Activated naive CD4-positive, alpha-beta T cell treated with anti-CD3 and anti-CD28 coated beads, Interleukin-2, amount 50 U/mL, for 24 hours (primary cell): ENCODE measurements around the gene CLEC4G.

Source experiments
- H3K27ac Mint-ChIP-seq: one replicate; pipeline ENCODE4 v1.8.0; 2021; ENCODE audit warnings: mild to moderate bottlenecking, mixed read lengths
- H3K27me3 Mint-ChIP-seq: one replicate; pipeline ENCODE4 v1.8.0; 2021; ENCODE audit warnings: mixed read lengths
- H3K36me3 Mint-ChIP-seq: one replicate; pipeline ENCODE4 v1.8.0; 2021; ENCODE audit warnings: mixed read lengths
- H3K4me1 Mint-ChIP-seq: one replicate; pipeline ENCODE4 v1.8.0; 2021; ENCODE audit warnings: mixed read lengths
- H3K4me3 Mint-ChIP-seq: one replicate; pipeline ENCODE4 v1.8.0; 2021; ENCODE audit warnings: mild to moderate bottlenecking, mixed read lengths
- H3K9me3 Mint-ChIP-seq: one replicate; pipeline ENCODE4 v1.8.0; 2021; ENCODE audit warnings: mixed read lengths

The CLEC4G gene

DNA sequence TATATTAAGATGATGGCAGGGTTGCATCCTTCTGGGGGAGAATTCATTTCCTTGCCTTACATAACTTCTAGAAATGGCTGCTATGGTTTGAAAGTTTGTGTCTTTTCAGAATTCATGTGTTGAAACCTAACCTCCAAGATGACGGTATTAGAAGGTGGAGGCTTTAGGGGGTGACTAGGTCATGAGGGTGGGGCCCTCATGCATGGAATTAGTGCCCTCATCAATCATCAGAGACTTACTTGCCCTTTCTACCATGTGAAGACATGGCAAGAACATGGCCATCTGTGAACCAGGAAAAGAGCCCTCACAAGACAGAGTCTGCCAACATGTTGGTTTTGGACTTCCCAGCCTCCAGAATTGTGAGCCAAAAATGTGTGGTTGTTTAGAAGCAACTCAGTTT, 15.1 kb downstream of the CLEC4G start:
- Mint-ChIP-seq H3K27ac (no peak overlapping the region), H3K27me3 (no peaks in the 10 kb centered on the region), H3K4me1 (peaks cover 18% of the 10 kb centered on the region), H3K4me3 (no peak overlapping the region), H3K36me3 (no peaks in the 10 kb centered on the region), H3K9me3 (no peaks in the 10 kb centered on the region)

DNA sequence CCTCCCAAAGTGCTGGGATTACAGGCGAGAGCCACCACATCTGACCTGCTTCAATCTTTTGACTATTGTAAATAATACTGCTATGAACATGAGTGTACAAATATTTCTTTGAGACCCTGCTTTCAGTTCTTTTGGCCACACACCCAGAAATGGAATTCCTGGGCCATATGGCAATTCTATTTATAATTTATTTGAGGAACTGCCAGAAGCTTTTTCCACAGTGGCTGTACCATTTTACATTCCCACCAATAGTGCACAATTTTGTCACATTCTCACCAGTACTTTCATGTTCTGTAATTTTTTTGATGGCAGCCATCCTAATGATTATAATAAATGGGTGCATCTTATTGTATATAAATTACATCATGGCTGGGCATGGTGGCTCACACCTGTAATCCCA, 16.2 kb downstream of the CLEC4G start:
- Mint-ChIP-seq H3K36me3 (no peaks in the 10 kb centered on the region), H3K4me1 (peaks cover 21% of the 10 kb centered on the region), H3K4me3 (no peak overlapping the region), H3K27me3 (no peaks in the 10 kb centered on the region), H3K27ac (no peak overlapping the region), H3K9me3 (no peaks in the 10 kb centered on the region)

DNA sequence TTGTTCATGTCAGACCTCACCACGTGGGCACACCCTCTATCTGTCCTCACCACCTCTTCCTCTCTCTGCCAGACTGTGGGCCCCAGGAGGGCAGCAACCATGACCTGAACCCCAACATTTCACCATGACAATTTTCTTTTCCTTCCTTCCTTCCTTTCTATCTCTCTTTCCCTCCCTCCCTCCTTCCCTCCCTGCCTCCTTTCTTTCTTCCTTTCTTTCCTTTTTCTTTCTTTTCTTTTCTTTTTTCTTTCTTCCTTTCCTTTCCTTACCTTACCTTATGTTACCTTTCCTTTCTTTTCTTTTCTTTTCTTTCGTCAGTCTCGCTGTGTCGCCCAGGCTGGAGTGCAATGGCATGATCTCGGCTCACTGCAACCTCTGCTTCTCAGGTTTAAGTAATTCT, 21.3 kb downstream of the CLEC4G start:
- Mint-ChIP-seq H3K27ac (peak overlapping the region; percentile 30), H3K36me3 (no peaks in the 10 kb centered on the region), H3K27me3 (no peaks in the 10 kb centered on the region), H3K4me1 (peaks cover 43% of the 10 kb centered on the region), H3K4me3 (no peak overlapping the region), H3K9me3 (no peaks in the 10 kb centered on the region)

DNA sequence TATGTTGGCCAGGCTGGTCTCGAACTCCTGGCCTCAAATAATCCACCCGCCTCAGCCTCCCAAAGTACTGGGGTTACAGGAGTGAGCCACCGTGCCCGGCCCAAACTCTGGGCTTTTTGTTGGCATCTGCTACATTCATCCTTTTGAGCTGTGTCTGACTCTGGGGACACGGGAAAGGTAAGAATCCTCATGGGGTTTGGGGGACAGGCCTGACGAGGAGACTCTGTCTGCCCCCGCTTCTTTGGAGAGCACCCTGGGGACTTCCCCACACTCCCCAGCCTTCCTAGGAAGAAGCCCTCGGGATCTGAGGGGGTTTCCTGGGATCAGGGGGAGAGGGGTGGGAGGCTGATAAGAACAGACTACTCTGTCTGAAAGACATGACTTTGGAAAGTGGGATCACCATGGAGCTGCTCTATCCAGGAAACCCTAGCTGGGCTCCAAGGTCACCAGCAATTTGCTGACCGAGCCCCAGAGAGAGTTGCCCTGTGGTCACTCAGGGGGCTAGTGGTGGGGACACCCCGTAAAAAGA, 21.9 kb downstream of the CLEC4G start:
- Mint-ChIP-seq H3K27ac (no peak overlapping the region), H3K9me3 (no peaks in the 10 kb centered on the region), H3K4me1 (peaks cover 49% of the 10 kb centered on the region), H3K36me3 (no peaks in the 10 kb centered on the region), H3K4me3 (no peak overlapping the region), H3K27me3 (no peaks in the 10 kb centered on the region)

DNA sequence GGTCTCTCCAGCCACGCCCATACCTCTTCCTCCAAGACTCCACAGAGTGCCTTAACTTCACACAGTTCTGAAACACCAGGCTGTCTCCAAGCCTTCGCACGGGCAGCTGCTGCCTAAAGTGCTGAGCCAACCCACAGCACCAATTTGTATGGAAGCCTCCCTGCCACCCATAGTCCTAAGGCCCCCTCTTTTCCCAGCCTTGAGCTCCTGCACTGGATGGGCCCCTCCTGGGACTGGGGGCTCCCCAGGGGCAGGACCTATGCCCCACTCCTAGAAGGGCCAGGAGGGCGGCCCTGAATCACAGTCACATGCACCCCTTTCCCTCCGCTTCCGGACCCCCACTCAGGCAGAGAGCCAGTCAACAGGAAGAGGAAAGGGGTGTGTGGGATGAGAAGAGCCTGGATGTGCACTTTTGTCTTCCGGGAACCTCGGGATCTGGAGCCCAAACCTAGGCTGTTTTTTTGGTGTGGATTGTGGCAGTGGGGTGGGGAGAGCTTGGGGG, 24.9 kb downstream of the CLEC4G start:
- Mint-ChIP-seq H3K4me1 (peaks cover 65% of the 10 kb centered on the region), H3K27me3 (no peaks in the 10 kb centered on the region), H3K9me3 (no peaks in the 10 kb centered on the region), H3K36me3 (no peaks in the 10 kb centered on the region), H3K27ac (peak overlapping the region; percentile 61), H3K4me3 (peak overlapping the region; percentile 81)

DNA sequence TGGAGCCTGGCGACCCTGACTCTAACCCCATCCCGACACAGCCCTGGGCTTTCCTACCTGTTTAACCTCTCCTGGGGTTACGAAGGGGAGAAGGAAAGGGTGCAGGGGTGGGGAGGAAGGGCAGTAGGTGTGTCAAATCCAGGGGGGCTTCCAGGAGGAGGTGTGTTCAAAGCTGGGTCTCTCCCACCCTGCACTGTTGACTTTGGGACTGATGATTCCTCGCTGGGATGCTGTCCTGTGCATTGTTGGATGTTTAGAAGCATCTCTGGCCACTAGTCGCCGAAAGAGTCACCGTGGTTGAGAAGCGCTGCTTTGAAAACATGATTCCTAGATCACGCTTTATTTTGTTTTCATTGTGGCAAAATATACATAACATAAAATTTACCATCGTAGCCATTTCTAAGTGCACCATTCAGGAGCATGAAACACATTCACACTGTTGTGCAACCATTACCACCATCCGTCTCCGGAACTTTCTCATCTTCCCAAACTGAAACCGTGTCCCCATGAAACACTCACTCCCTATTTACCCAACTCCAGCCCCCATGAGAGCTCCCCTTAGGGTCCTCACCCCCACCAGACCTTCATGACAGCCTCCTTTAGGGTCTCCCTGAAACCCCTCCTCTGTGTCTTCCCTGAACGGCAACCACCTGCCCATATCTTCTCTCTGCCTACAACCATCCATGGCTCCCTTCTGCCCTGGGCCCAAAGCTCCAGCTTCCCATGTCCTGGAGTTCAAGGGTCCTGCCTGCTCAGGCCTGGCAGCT, 25.5 kb downstream of the CLEC4G start:
- Mint-ChIP-seq H3K4me1 (peaks cover 67% of the 10 kb centered on the region), H3K36me3 (no peaks in the 10 kb centered on the region), H3K27ac (peak overlapping the region; percentile 86), H3K4me3 (peak overlapping the region; percentile 81), H3K9me3 (no peaks in the 10 kb centered on the region), H3K27me3 (no peaks in the 10 kb centered on the region)

DNA sequence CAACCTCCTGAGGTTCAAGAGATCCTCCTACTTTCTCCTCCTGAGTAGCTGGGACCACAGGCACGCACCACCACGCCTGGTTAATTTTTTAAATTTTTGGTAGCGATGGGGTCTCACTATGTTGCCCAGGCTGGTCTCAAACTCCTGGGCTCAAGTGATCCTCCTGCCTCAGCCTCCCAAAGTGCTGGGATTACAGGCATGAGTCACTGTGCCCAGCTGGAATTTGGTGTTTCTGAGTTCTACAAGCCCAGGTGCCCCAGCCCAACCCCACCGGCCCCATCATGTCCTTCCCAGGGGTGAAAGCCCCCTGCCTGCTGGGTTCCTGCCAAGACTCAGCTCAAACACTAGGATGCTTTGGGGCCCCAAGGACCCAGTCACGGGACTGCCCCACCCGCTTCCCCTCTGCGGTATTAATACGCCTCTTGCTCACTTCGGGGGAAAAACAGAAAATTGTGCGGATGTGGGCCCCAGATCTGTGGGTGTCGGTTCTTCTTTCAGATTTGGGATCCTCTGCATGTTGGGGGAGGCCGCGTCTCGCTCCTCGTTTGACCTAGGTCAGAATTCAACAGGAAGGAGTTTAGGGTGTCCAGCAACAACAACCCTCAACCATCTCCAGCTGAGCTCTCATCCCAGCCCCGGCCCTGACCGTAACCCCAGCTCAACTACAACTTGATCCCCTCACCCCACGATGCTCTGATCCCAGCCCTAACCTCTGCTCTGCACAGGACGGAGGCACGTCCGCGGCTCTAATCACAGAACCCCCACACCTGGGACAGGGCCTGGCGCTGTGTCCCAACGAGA, 26.3 kb downstream of the CLEC4G start:
- Mint-ChIP-seq H3K4me3 (peak overlapping the region; percentile 81), H3K4me1 (peaks cover 64% of the 10 kb centered on the region), H3K27me3 (no peaks in the 10 kb centered on the region), H3K36me3 (no peaks in the 10 kb centered on the region), H3K27ac (peak overlapping the region; percentile 86), H3K9me3 (no peaks in the 10 kb centered on the region)

DNA sequence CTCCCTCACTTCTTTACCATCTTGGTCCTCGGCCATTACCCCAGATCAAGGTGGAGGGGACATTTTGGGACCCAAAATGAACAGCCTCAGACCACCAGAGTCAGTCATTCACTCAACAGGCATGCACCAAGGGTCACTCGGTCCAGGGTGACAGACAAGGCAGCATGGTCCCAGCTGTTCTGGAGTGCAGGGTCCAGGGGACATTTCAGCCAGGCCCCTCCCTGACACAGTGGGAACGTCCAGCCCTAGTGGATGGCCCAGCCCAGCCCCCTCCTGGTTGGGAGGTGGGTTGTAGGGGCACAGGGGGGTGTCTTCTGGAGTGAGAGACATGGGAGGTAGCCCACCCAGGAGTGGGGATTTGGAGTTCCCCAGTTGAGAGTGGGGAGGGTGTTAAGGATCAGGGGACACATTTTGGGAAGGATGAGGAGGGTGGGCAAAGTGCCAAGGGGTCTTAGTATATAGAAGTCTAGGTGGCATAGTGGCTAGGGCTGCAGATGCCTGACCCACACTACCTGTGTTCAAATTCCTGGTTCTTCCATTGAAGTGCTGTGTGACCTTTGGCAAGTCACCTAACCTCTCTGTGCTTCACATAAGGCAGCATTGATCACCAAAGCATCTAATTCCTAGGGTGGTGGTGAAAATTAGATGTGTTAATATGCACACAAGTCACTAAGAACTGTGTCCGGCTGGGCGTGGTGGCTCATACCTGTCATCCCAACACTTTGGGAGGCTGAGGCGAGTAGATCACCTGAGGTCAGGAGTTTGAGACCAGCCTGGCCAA, 27.4 kb downstream of the CLEC4G start:
- H3K27me3 Mint-ChIP-seq, result no peaks in the 10 kb centered on the region
- no peak overlapping the region for H3K4me3 Mint-ChIP-seq
- H3K4me1 Mint-ChIP-seq, result peaks cover 64% of the 10 kb centered on the region

DNA sequence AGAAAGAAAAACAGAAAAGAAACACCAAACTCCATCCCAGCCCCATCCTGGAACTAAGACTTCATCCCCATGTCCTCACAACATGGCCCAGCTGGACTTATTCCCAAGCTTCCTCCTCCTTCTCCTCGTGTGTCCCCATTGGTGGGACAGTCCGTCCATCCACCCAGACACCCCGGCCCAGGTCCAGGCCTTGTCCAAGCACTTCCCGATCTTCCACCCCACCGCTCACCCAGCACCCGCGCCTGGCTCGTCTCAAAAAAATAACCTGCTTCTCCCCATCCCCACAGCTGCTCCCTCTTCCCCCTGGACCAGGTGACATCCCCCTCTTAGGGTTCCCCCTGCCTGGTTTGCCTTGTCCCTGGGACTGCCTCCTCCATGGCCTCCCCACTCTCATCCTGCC, 28.6 kb downstream of the CLEC4G start:
- Mint-ChIP-seq H3K4me1 (peaks cover 63% of the 10 kb centered on the region), H3K4me3 (no peak overlapping the region), H3K27me3 (no peaks in the 10 kb centered on the region), H3K9me3 (no peaks in the 10 kb centered on the region), H3K36me3 (no peaks in the 10 kb centered on the region), H3K27ac (no peak overlapping the region)

More for the DNA sequence above, 27.4 kb downstream of the CLEC4G start:
- Mint-ChIP-seq H3K27ac (peak overlapping the region; percentile 59), H3K9me3 (no peaks in the 10 kb centered on the region), H3K36me3 (no peaks in the 10 kb centered on the region)

DNA sequence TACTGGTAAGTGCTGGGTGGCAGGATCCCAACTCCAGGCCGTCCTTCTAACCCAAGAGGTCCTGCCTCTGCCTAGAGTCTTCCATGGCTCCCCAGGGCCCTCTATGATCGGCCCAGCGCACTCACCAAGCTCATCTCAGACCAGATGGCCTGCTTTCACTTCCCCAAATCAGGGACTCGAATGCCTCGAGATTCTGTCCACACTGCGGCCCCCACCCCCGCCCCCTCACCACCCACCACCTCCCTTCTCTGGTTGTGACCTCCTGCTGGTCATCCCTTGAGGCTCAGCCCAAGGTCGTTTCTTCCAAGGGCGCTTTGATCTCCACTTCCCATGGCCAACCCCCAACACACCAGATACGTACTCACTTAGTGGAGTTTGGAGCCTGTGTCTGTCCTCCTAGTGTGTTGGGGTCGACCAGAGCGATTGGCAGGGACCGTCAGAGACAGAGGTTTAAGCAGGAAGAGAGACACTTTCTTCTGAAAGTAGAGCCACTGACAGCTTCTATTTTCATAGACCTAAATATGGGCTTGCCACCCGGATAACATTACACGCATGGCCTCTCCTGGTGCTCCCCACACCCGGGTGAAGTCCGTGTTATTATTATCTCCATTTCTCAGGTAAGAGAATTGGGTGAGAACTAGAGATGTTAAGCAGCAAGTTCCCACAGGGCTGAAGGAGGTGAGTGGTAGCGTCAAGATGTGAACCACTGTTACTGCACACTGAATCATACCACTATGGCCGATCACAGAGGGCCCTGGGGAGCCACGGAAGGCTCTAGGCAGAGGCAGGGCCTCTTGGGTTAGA, 30.1 kb downstream of the CLEC4G start, which contains the start of gene FCER2:
FCER2 (minus strand) TSS at position 478 of the 804 bp plus-strand sequence. CDS start 2,371 bp downstream, outside the sequence.
- Mint-ChIP-seq H3K4me1 (peaks cover 58% of the 10 kb centered on the region), H3K4me3 (no peak within 1 kb of the TSS)

DNA sequence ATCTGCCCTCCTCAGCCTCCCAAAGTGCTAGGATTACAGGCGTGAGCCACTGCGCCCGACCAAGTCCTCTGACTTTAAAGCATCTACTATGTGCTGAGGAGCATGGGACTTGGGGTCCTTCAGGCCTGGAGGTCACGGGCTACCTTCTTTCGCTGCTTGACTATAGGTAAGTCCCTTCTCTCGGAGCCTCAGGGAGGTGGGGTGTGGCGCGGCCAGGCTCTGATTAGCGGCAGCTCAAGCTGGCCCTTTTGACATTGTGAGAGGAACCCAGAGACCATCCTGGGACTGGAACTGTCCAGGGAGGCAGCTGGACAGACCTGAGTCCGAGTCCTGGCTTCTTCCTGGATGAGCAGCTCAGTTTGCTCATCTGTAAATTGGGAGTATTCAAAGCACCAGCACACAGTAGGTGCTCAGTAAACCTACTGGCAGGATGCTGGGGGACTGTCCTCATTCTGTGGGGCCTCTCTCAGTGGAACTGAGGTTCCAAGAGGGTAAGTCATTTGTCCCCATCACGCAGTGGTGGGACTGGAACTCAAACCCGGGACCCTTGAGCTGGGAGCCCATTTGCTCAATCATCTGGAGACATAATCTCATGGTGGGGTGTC, 30.8 kb downstream of the CLEC4G start:
- no peaks in the 10 kb centered on the region for H3K27me3 Mint-ChIP-seq
- no peak overlapping the region for H3K4me3 Mint-ChIP-seq
- H3K9me3 Mint-ChIP-seq, result no peaks in the 10 kb centered on the region
- H3K36me3 Mint-ChIP-seq, result no peaks in the 10 kb centered on the region
- H3K27ac Mint-ChIP-seq, result no peak overlapping the region
- peaks cover 51% of the 10 kb centered on the region for H3K4me1 Mint-ChIP-seq

More for the DNA sequence above, 30.1 kb downstream of the CLEC4G start, which contains the start of gene FCER2:
- H3K27ac Mint-ChIP-seq, result peak within 1 kb of the TSS; percentile 52
- H3K27me3 Mint-ChIP-seq, result no peaks in the 10 kb centered on the region
- no peaks in the 10 kb centered on the region for H3K9me3 Mint-ChIP-seq
- no peaks in the 10 kb centered on the region for H3K36me3 Mint-ChIP-seq

DNA sequence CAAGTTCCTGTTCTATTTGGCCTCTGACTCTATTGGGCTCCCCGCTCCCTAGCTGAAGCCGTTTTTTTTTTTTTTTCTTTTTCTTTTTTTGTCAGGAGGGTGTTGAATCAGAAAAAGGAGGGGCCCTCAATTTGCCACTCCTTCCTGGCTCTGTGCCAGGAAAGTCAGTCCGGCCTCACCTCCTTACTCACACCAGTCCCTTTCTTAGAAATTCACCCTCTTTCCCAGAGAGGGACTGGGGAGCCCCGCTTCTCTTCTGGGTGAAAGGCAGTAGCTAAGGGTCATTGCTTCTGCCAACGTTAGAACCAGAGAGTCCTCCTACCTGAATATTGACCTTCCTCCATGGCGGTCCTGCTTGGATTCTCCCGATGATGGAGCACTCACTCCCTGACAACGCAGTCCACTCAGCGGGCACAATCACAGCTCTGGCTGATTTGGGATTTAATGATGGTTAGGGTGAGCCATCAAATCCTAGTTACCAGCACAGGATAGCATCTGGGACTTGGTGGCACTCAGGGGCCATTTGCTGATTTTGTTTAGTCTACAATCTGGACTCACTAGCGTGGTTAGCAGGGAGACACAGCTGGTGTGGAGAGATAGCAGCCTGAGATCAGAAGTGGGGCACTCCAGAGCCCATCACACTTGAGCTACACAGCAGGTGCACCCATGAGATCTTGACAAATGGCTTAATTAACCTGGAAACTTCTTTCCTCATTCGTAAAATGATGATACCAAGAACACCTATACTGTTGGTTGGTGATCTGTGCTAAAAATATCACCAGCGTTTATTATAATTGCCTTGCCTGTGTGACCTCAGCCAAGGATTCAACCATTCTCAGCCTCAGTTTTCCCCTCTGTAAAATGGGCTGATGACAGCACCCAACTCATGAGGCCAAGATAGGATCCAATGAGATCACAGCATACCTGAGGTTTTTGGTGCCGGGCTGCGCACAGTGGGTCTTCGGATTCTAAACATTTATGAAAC, 32.2 kb downstream of the CLEC4G start:
- Mint-ChIP-seq H3K27ac (peak overlapping the region; percentile 31), H3K27me3 (no peaks in the 10 kb centered on the region), H3K9me3 (no peaks in the 10 kb centered on the region), H3K4me3 (no peak overlapping the region), H3K4me1 (peaks cover 36% of the 10 kb centered on the region), H3K36me3 (no peaks in the 10 kb centered on the region)

DNA sequence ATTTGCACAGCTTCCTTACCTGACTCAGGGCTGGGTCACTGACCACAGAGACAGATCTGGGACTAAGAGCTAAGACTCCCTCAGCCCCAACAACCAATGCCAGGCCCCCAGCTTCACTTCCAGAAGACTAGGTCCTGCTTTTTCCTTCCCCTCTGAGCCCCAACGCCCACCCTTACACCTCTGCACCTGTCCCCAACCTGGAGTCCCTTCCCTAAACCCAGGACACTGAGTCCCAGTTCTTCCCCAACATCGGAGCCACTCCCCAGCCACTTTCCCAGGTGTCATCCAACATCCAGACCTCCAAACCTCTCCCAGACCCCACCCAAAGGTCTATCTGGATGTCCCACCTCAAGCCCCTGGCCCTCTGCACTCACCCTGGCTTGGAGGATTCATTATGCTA, 32.9 kb downstream of the CLEC4G start:
- Mint-ChIP-seq H3K27ac (peak overlapping the region; percentile 31), H3K9me3 (no peaks in the 10 kb centered on the region), H3K36me3 (no peaks in the 10 kb centered on the region), H3K4me3 (no peak overlapping the region), H3K27me3 (no peaks in the 10 kb centered on the region), H3K4me1 (peaks cover 29% of the 10 kb centered on the region)
